ENCODE results near the gene THEMIS2.
"Not testable (repeated sequence)": the region's sequence is repeated elsewhere in the genome, so short reads cannot be mapped to it uniquely, and the experiment has no call there.

Gene THEMIS2

GRCh38 chr1:27864264-27864895 is 8.0 kb upstream of the THEMIS2 start:
- no peak overlapping the region for H3K27ac ChIP-seq (ENCODE audit: low read depth, low read length)
- no peak overlapping the region for H3K9ac ChIP-seq (ENCODE audit: low read length)
- no peak overlapping the region for H3K4me3 ChIP-seq (ENCODE audit: low read depth in 1 of 2, low read length in 2 of 2)
- H3K9me3 ChIP-seq (ENCODE audit: low read length), result no peaks in the 10 kb centered on the region
- no peaks in the 10 kb centered on the region for H3K27me3 ChIP-seq (ENCODE audit: control insufficient read depth in 1 of 2, insufficient read depth in 2 of 2, low read length in 2 of 2)
- no peaks in the 10 kb centered on the region for H3K36me3 ChIP-seq (ENCODE audit: insufficient read depth, low read length)
- no peaks in the 10 kb centered on the region for H3K4me1 ChIP-seq (ENCODE audit: insufficient read depth, low read length)

- Histone ChIP-seq H3K4me1 (ENCODE audit: insufficient read depth, low read length) (no peaks in the 10 kb centered on the region), H3K36me3 (ENCODE audit: insufficient read depth, low read length) (no peaks in the 10 kb centered on the region), H3K9me3 (ENCODE audit: low read length) (no peaks in the 10 kb centered on the region), H3K27me3 (ENCODE audit: control insufficient read depth in 1 of 2, insufficient read depth in 2 of 2, low read length in 2 of 2) (no peaks in the 10 kb centered on the region), H3K27ac (ENCODE audit: low read depth, low read length) (no peak overlapping the region), H3K4me3 (ENCODE audit: low read depth in 1 of 2, low read length in 2 of 2) (no peak overlapping the region), H3K9ac (ENCODE audit: low read length) (no peak overlapping the region)
Observed at GRCh38 chr1:27865821-27866220, 6.5 kb upstream of the THEMIS2 start.

GRCh38 chr1:27868556-27868931 is 3.8 kb upstream of the THEMIS2 start:
- Histone ChIP-seq H3K4me3 (ENCODE audit: low read depth in 1 of 2, low read length in 2 of 2) (no peak overlapping the region), H3K9ac (ENCODE audit: low read length) (no peak overlapping the region), H3K27ac (ENCODE audit: low read depth, low read length) (no peak overlapping the region), H3K36me3 (ENCODE audit: insufficient read depth, low read length) (no peaks in the 10 kb centered on the region), H3K9me3 (ENCODE audit: low read length) (no peaks in the 10 kb centered on the region), H3K4me1 (ENCODE audit: insufficient read depth, low read length) (peaks cover 4% of the 10 kb centered on the region), H3K27me3 (ENCODE audit: control insufficient read depth in 1 of 2, insufficient read depth in 2 of 2, low read length in 2 of 2) (peaks cover 0 to 9% of the 10 kb centered on the region in 2 donors)

GRCh38 chr1:27868932-27869718 is 3.2 kb upstream of the THEMIS2 start:
- Histone ChIP-seq H3K27ac (ENCODE audit: low read depth, low read length) (no peak overlapping the region), H3K4me3 (ENCODE audit: low read depth in 1 of 2, low read length in 2 of 2) (no peak overlapping the region), H3K36me3 (ENCODE audit: insufficient read depth, low read length) (no peaks in the 10 kb centered on the region), H3K9me3 (ENCODE audit: low read length) (no peaks in the 10 kb centered on the region), H3K4me1 (ENCODE audit: insufficient read depth, low read length) (peaks cover 4% of the 10 kb centered on the region), H3K27me3 (ENCODE audit: control insufficient read depth in 1 of 2, insufficient read depth in 2 of 2, low read length in 2 of 2) (peaks cover 0 to 9% of the 10 kb centered on the region in 2 donors), H3K9ac (ENCODE audit: low read length) (no peak overlapping the region)

DNA sequence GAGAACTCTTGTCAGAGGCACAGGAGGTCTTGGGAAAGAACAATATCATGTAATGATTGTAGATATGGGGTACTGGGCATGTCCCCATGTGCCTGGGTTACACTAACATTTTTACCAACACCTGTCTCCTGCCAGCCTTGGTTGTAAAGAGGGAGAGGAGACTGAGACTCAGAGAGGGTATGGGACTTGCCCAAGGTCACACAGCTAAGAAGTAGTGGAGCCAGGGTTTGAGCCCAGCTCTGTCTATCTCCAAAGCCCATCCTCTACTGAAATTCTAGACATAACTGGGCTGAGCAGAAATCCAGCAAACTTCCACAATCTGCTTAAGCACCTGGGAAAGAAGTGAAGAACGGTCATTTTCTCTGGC is 2.6 kb upstream of the THEMIS2 start:
- no peak overlapping the region for H3K9ac ChIP-seq (ENCODE audit: low read length)
- no peaks in the 10 kb centered on the region for H3K36me3 ChIP-seq (ENCODE audit: insufficient read depth, low read length)
- peaks cover 0 to 9% of the 10 kb centered on the region in 2 donors for H3K27me3 ChIP-seq (ENCODE audit: control insufficient read depth in 1 of 2, insufficient read depth in 2 of 2, low read length in 2 of 2)
- no peak overlapping the region for H3K27ac ChIP-seq (ENCODE audit: low read depth, low read length)
- peaks cover 4% of the 10 kb centered on the region for H3K4me1 ChIP-seq (ENCODE audit: insufficient read depth, low read length)
- H3K4me3 ChIP-seq (ENCODE audit: low read depth in 1 of 2, low read length in 2 of 2), result no peak overlapping the region
- no peaks in the 10 kb centered on the region for H3K9me3 ChIP-seq (ENCODE audit: low read length)

DNA sequence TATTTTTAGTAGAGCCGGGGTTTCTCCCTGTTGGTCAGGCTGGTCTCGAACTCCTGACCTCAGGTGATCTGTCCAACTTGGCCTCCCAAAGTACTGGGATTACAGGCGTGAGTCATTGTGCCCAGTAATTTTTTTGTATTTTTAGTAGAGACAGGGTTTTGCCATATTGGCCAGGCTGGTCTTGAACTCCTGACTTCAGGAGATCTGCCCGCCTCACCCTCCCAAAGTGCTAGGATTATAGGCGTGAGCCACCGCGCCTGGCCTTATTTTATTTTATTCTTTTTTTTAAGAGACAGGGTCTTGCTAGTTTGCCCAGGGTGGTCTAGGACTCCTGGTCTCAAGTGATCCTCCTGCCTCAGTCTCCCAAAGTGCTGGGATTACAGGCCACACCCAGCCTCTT is 1.3 kb upstream of the THEMIS2 start:
- not testable (repeated sequence) for H3K9me3 ChIP-seq (ENCODE audit: low read length); H3K4me1 ChIP-seq (ENCODE audit: insufficient read depth, low read length); H3K36me3 ChIP-seq (ENCODE audit: insufficient read depth, low read length); H3K27me3 ChIP-seq (ENCODE audit: control insufficient read depth in 1 of 2, insufficient read depth in 2 of 2, low read length in 2 of 2); H3K27ac ChIP-seq (ENCODE audit: low read depth, low read length); H3K4me3 ChIP-seq (ENCODE audit: low read depth in 1 of 2, low read length in 2 of 2); H3K9ac ChIP-seq (ENCODE audit: low read length)

GRCh38 chr1:27872802-27873551 is 633 bp downstream of the THEMIS2 start:
- Histone ChIP-seq H3K36me3 (ENCODE audit: insufficient read depth, low read length) (no peaks in the 10 kb centered on the region), H3K9ac (ENCODE audit: low read length) (peak overlapping the region; percentile 44), H3K4me3 (ENCODE audit: low read depth in 1 of 2, low read length in 2 of 2) (peak overlapping the region; percentile 22 to 73), H3K9me3 (ENCODE audit: low read length) (no peaks in the 10 kb centered on the region), H3K4me1 (ENCODE audit: insufficient read depth, low read length) (peaks cover 4% of the 10 kb centered on the region), H3K27ac (ENCODE audit: low read depth, low read length) (no peak overlapping the region), H3K27me3 (ENCODE audit: control insufficient read depth in 1 of 2, insufficient read depth in 2 of 2, low read length in 2 of 2) (peaks cover 0 to 9% of the 10 kb centered on the region in 2 donors)

- Histone ChIP-seq H3K27me3 (ENCODE audit: control insufficient read depth in 1 of 2, insufficient read depth in 2 of 2, low read length in 2 of 2) (peaks cover 0 to 9% of the 10 kb centered on the region in 2 donors), H3K36me3 (ENCODE audit: insufficient read depth, low read length) (no peaks in the 10 kb centered on the region), H3K4me1 (ENCODE audit: insufficient read depth, low read length) (peaks cover 4% of the 10 kb centered on the region), H3K4me3 (ENCODE audit: low read depth in 1 of 2, low read length in 2 of 2) (no peak overlapping the region), H3K9me3 (ENCODE audit: low read length) (no peaks in the 10 kb centered on the region), H3K27ac (ENCODE audit: low read depth, low read length) (no peak overlapping the region), H3K9ac (ENCODE audit: low read length) (no peak overlapping the region)
Observed at GRCh38 chr1:27873671-27874384, 1.5 kb downstream of the THEMIS2 start.

- Histone ChIP-seq H3K4me3 (ENCODE audit: low read depth in 1 of 2, low read length in 2 of 2) (no peak overlapping the region), H3K27ac (ENCODE audit: low read depth, low read length) (no peak overlapping the region), H3K27me3 (ENCODE audit: control insufficient read depth in 1 of 2, insufficient read depth in 2 of 2, low read length in 2 of 2) (peaks cover 0 to 9% of the 10 kb centered on the region in 2 donors), H3K4me1 (ENCODE audit: insufficient read depth, low read length) (peaks cover 4% of the 10 kb centered on the region), H3K36me3 (ENCODE audit: insufficient read depth, low read length) (no peaks in the 10 kb centered on the region), H3K9me3 (ENCODE audit: low read length) (no peaks in the 10 kb centered on the region), H3K9ac (ENCODE audit: low read length) (no peak overlapping the region)
Observed at GRCh38 chr1:27876341-27877114, 4.2 kb downstream of the THEMIS2 start.

DNA sequence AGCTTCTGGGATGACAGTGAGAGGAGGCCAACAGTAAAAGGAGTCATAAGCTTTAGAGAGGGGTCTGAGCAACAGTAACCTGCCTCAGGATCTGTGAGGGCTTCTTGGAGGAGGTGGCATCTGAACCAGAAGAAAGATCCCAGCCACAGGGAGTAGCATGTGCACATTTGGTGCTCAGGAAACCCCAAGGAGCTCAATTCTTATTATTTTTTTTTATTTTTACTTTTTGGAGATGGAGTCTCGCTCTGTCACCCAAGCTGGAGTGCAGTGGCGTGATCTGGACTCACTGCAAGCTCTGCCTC is 4.7 kb downstream of the THEMIS2 start:
- Histone ChIP-seq H3K27ac (ENCODE audit: low read depth, low read length) (no peak overlapping the region), H3K36me3 (ENCODE audit: insufficient read depth, low read length) (no peaks in the 10 kb centered on the region), H3K9me3 (ENCODE audit: low read length) (no peaks in the 10 kb centered on the region)

DNA sequence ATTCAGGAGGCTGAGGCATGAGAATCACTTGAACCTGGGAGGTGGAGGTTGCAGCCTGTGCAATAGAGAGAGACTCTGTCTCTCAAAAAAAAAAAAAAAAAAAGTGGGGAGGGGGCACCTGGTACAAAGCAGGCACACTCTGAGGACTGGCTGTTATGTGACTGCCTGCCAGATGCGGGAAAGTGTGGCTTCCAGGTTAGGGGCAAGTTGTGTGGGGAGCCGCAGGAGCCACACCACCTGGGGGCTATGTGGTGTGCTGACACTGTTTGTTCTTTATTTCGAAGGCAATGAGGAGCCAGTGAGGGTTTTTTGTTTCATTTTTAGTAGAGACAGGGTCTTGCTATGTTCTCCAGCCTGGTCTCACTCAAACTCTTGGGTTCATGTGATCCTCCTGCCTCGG is 5.7 kb downstream of the THEMIS2 start:
- Histone ChIP-seq H3K9me3 (ENCODE audit: low read length) (no peaks in the 10 kb centered on the region), H3K9ac (ENCODE audit: low read length) (no peak overlapping the region), H3K27ac (ENCODE audit: low read depth, low read length) (no peak overlapping the region), H3K36me3 (ENCODE audit: insufficient read depth, low read length) (no peaks in the 10 kb centered on the region), H3K4me3 (ENCODE audit: low read depth in 1 of 2, low read length in 2 of 2) (no peak overlapping the region), H3K4me1 (ENCODE audit: insufficient read depth, low read length) (peaks cover under 1% of the 10 kb centered on the region), H3K27me3 (ENCODE audit: control insufficient read depth in 1 of 2, insufficient read depth in 2 of 2, low read length in 2 of 2) (peaks cover 0 to 2% of the 10 kb centered on the region in 2 donors)

More for the DNA sequence above, 4.7 kb downstream of the THEMIS2 start:
- Histone ChIP-seq H3K4me3 (ENCODE audit: low read depth in 1 of 2, low read length in 2 of 2) (no peak overlapping the region), H3K4me1 (ENCODE audit: insufficient read depth, low read length) (peaks cover 4% of the 10 kb centered on the region), H3K27me3 (ENCODE audit: control insufficient read depth in 1 of 2, insufficient read depth in 2 of 2, low read length in 2 of 2) (peaks cover 0 to 9% of the 10 kb centered on the region in 2 donors), H3K9ac (ENCODE audit: low read length) (no peak overlapping the region)
